Glutamatergic neuron (in vitro differentiated cells): Measurements from ENCODE around the gene CASP2. TPM values are rescaled to one million over a fixed set of nuclear protein-coding genes. Genes with fewer than 3 reads are reported as not detected.

Experiments
- DNase-seq: peaks from one replicate; pipeline ENCODE4 v3.0.0; 2022
- H3K27ac Mint-ChIP-seq: one replicate; pipeline ENCODE4 v1.8.0; 2020; ENCODE audit warnings: mild to moderate bottlenecking, mixed read lengths, inconsistent platforms; ENCODE audit not compliant: unreplicated experiment
- H3K27me3 Mint-ChIP-seq: one replicate; pipeline ENCODE4 v1.8.0; 2020; ENCODE audit warnings: mild to moderate bottlenecking, moderate library complexity, mixed read lengths, inconsistent platforms; ENCODE audit not compliant: unreplicated experiment
- H3K36me3 Mint-ChIP-seq: one replicate; pipeline ENCODE4 v1.8.0; 2020; ENCODE audit warnings: mild to moderate bottlenecking, mixed read lengths, inconsistent platforms; ENCODE audit not compliant: unreplicated experiment
- H3K4me1 Mint-ChIP-seq: one replicate; pipeline ENCODE4 v1.8.0; 2020; ENCODE audit warnings: mild to moderate bottlenecking, low read depth, mixed read lengths, inconsistent platforms; ENCODE audit not compliant: unreplicated experiment
- H3K4me3 Mint-ChIP-seq: one replicate; pipeline ENCODE4 v1.8.0; 2020; ENCODE audit warnings: mild to moderate bottlenecking, mixed read lengths, inconsistent platforms; ENCODE audit not compliant: unreplicated experiment
- H3K9me3 Mint-ChIP-seq: one replicate; pipeline ENCODE4 v1.8.0; 2020; ENCODE audit warnings: mild to moderate bottlenecking, moderate library complexity, mixed read lengths, inconsistent platforms; ENCODE audit not compliant: unreplicated experiment
- CTCF ChIP-seq: fragments of 200-600 bp; sonication (generic); IDR thresholded peaks from one replicate; pipeline ENCODE4 v1.5.0; 2021; ENCODE audit not compliant: partially characterized antibody, unreplicated experiment
- total RNA-seq: library from RNA; stranded (reverse); fragmentation: NEBNext Ultra II Directional; extraction: Animal tissue kit (Norgen Biotek cat#: 25700); gene quantifications from one replicate; pipeline ENCODE4 v1.2.1, GENCODE V29; 2021; ENCODE audit not compliant: unreplicated experiment

Gene CASP2
- total RNA-seq, 1 donor from 2014 or later, result 59.2 TPM

- Mint-ChIP-seq H3K4me1 (peaks cover 8% of the 10 kb centered on the region), H3K27ac (no peak overlapping the region), H3K9me3 (no peaks in the 10 kb centered on the region), H3K4me3 (no peak overlapping the region), H3K36me3 (no peaks in the 10 kb centered on the region), H3K27me3 (peaks cover 5% of the 10 kb centered on the region)
- TF ChIP-seq CTCF, result no peak
- no peak for DNase-seq
Measured at GRCh38 chr7:143243111-143243510, 45.0 kb upstream of the CASP2 start.

- no peak overlapping the region for H3K4me3 Mint-ChIP-seq
Measured at GRCh38 chr7:143243614-143244013, 44.5 kb upstream of the CASP2 start.

GRCh38 chr7:143244321-143244720, 43.8 kb upstream of the CASP2 start:
- DNase-seq, result no peak
- Mint-ChIP-seq H3K36me3 (peaks cover 4% of the 10 kb centered on the region), H3K4me3 (no peak overlapping the region), H3K9me3 (no peaks in the 10 kb centered on the region), H3K27me3 (peaks cover 5% of the 10 kb centered on the region), H3K27ac (no peak overlapping the region), H3K4me1 (peaks cover 8% of the 10 kb centered on the region)
- TF ChIP-seq CTCF, result no peak

More at GRCh38 chr7:143243614-143244013, 44.5 kb upstream of the CASP2 start:
- Mint-ChIP-seq H3K27me3 (peaks cover 5% of the 10 kb centered on the region), H3K27ac (no peak overlapping the region), H3K9me3 (no peaks in the 10 kb centered on the region), H3K36me3 (no peaks in the 10 kb centered on the region), H3K4me1 (peaks cover 8% of the 10 kb centered on the region)
- DNase-seq, result no peak
- no peak for TF ChIP-seq CTCF

- H3K27me3 Mint-ChIP-seq, result peaks cover 5% of the 10 kb centered on the region
Measured at GRCh38 chr7:143245123-143245522, 43.0 kb upstream of the CASP2 start.

GRCh38 chr7:143247372-143247771, 40.8 kb upstream of the CASP2 start:
- Mint-ChIP-seq H3K9me3 (peaks cover 2% of the 10 kb centered on the region), H3K4me1 (peaks cover 7% of the 10 kb centered on the region), H3K4me3 (no peak overlapping the region), H3K27ac (no peak overlapping the region), H3K27me3 (peaks cover 5% of the 10 kb centered on the region), H3K36me3 (peaks cover 11% of the 10 kb centered on the region)
- DNase-seq, result no peak
- TF ChIP-seq CTCF, result no peak

More at GRCh38 chr7:143245123-143245522, 43.0 kb upstream of the CASP2 start:
- H3K4me1 Mint-ChIP-seq, result peaks cover 8% of the 10 kb centered on the region
- no peak for TF ChIP-seq CTCF
- no peak for DNase-seq
- H3K4me3 Mint-ChIP-seq, result no peak overlapping the region
- H3K36me3 Mint-ChIP-seq, result peaks cover 10% of the 10 kb centered on the region
- H3K27ac Mint-ChIP-seq, result no peak overlapping the region
- H3K9me3 Mint-ChIP-seq, result peaks cover 2% of the 10 kb centered on the region
